GM12874 (cell line): ENCODE results near the gene HCN1.

ENCODE experiments used
- CTCF ChIP-seq: IDR thresholded peaks from 2 replicates; pipeline ENCODE4 v1.5.1; 2011; ENCODE audit warnings: low read depth, mild to moderate bottlenecking, control low read depth, low read length, moderate library complexity; ENCODE audit not compliant: insufficient read depth

HCN1 gene

GRCh38 chr5:45508135-45508534 is 188.0 kb downstream of the HCN1 start:
- no peak for TF ChIP-seq CTCF

DNA sequence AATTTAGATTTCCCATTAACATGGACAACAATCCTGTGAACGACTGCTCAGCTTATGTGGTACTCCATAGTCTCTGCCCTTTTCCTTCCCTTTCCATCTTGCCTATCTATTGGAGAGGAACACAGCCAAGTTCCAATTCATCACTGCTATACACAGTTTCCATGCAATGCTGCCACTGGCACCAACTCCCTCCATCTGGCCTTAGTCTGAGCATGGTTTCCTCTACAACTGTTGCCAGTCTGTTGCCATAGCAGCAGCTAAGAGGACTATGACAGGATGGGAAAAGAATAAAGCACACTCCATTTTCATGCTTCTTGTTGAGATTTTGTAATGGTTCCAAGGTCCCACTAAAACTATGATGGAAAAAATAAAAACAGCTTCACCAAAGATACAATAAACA is 189.0 kb downstream of the HCN1 start:
- TF ChIP-seq CTCF: no peak

- TF ChIP-seq CTCF: no peak
Observed at GRCh38 chr5:45491368-45491767, 204.8 kb downstream of the HCN1 start.

- no peak for TF ChIP-seq CTCF
Observed at GRCh38 chr5:45484781-45485180, 211.4 kb downstream of the HCN1 start.

GRCh38 chr5:45454114-45454513 is 242.1 kb downstream of the HCN1 start:
- no peak for TF ChIP-seq CTCF

DNA sequence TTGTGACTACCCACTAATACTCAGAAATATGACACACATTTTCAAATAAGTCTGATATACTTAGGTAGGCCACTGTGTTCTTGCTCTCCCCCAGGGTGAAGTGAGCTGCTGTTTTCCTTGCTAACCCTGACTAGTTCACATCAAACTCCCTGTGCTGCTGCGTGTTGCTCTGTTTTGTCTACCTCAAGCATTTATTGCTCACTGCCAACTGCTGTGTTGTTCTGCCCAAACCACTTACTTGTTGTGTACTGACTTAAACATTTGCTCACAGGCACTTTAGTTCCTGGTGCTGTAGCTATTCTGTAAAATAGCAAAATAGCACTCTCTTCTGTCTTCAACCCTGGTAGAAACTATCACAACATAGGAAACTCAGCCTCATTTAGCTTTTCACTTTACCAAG is 255.7 kb downstream of the HCN1 start:
- no peak for TF ChIP-seq CTCF

DNA sequence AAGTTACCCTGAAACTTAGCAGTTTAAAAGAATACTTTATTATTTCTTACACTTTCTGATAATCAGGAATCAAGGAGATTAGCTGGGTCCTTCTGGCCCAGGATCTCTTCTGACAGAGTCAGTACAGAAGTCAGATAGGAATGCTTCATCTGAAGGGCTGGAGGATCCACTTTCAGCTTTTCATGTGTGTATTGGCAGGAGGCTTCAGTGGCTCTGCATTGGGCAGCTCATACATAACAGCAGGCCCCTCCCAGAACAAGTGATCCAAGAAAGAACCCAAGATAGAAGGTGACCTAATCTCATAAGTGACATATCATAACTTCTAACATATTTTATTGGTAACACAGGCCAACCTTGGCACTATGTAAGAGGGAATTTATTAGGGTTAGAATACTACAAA is 258.4 kb downstream of the HCN1 start:
- no peak for TF ChIP-seq CTCF
